ENCODE measurements around the gene LDHD.

DNA sequence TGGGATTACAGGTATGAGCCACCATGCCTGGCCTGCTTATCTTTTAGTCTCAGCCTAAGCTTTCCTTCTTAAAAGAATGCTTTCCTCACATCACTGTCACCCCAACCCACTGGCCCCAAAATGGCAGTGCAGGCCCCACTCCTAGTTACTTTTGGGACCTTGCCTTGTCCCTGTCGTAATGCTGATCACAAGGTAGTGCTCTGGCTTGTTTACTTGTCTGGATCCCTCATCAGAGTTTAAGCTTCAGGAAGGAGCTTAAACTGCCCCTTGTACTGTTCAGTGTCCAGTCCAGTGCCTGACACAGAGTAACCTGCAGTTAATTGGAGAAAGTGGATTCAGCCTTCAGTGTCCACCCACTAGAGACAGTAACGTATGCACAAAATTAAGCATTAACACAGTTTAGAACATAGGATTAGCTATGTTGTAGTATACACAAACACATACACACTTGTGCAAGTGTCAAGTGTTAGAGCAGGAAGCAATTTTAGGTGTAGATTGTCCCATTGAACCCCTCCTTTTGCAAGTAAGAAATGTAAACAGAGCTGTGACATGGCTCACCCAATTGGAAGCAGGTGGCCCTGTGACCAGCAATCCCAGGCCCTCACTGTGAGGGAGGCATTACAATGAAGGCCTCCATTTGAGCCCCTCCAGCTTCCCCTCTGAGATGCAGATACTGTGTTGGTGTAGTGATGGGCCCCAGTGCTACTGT is 44.2 kb downstream of the LDHD start:
- no peak for TF ChIP-seq TAF1 (IDR thresholded peaks at IDR 0.05; ENCODE audit: borderline replicate concordance, insufficient read depth, low read length)
- TF ChIP-seq REST (IDR thresholded peaks at IDR 0.05; ENCODE audit: insufficient read depth in 1 of 2, low read depth in 2 of 2, low read length in 2 of 2) = no peak
- TF ChIP-seq POLR2AphosphoS5 (IDR thresholded peaks at IDR 0.05; ENCODE audit: low read depth, low read length) = no peak
- no peak for TF ChIP-seq FOXP2 (optimal IDR thresholded peaks at IDR 0.05; ENCODE audit: borderline replicate concordance, extremely low read depth, extremely low read length, insufficient read depth)
- no peak for TF ChIP-seq SIN3A (IDR thresholded peaks at IDR 0.05; ENCODE audit: borderline replicate concordance, insufficient read depth, low read length)
